Lung (tissue), 12 donors: ENCODE measurements around the gene ACER3. TPM values are rescaled to one million over a fixed set of nuclear protein-coding genes. Genes with fewer than 3 reads are reported as not detected.

Experiments used
- ATAC-seq: fragments of 200-7000 bp; cut with Tn5 transposase; one replicate; pipeline ENCODE4 v1.9.1; 2020; ENCODE audit warnings: moderate number of reproducible peaks; ENCODE audit not compliant: insufficient read depth, low FRiP score
- DNase-seq, 3 donors: peaks; one replicate each; pipeline ENCODE4 v3.0.0-alpha.2; 2013 to 2017
- H3K27ac ChIP-seq, 2 donors: one replicate each; pipeline ENCODE4 v1.5.1; 2013; ENCODE audit warnings: mild to moderate bottlenecking in 2 of 2, moderate library complexity in 2 of 2, control low read depth in 1 of 2, inconsistent platforms in 1 of 2, low read depth in 1 of 2, low read length in 1 of 2
- H3K27me3 ChIP-seq, 3 donors: one replicate each; pipeline ENCODE4 v1.5.1; 2013; ENCODE audit warnings: low read length in 2 of 3; ENCODE audit not compliant: control insufficient read depth in 3 of 3, insufficient read depth in 3 of 3
- H3K36me3 ChIP-seq, 4 donors: one replicate each; pipeline ENCODE4 v1.5.1; 2013; ENCODE audit warnings: low read length in 4 of 4, mild to moderate bottlenecking in 1 of 4, moderate library complexity in 1 of 4; ENCODE audit not compliant: control insufficient read depth in 4 of 4, insufficient read depth in 4 of 4
- H3K4me1 ChIP-seq, 5 donors: one replicate each; pipeline ENCODE4 v1.5.1; 2013; ENCODE audit warnings: low read length in 5 of 5, mild to moderate bottlenecking in 2 of 5, moderate library complexity in 1 of 5; ENCODE audit not compliant: control insufficient read depth in 5 of 5, insufficient read depth in 5 of 5
- H3K4me3 ChIP-seq: one replicate; pipeline ENCODE4 v1.5.1; 2013; ENCODE audit warnings: mild to moderate bottlenecking, control low read depth, moderate library complexity
- H3K9ac ChIP-seq, 2 donors: one replicate each; pipeline ENCODE4 v1.5.1; 2013; ENCODE audit warnings: low read length in 2 of 2, control low read depth in 1 of 2; ENCODE audit not compliant: insufficient read depth in 1 of 2
- H3K9me3 ChIP-seq, 4 donors: one replicate each; pipeline ENCODE4 v1.5.1; 2013; ENCODE audit warnings: low read length in 3 of 4, mild to moderate bottlenecking in 1 of 4, moderate library complexity in 1 of 4; ENCODE audit not compliant: control insufficient read depth in 4 of 4, insufficient read depth in 3 of 4
- WGBS, 2 donors: extraction: QIAGEN DNeasy Blood & Tissue Kit; methylation state at CpG; one replicate each; pipeline ENCODE4 v1.1.7; 2013; 5-methylcytosine and 5-hydroxymethylcytosine counted together
- polyA plus RNA-seq, 2 donors: library from polyadenylated mRNA; stranded (reverse); fragments of 200-250 nt; gene quantifications; one replicate each; pipeline ENCODE4 v1.2.1, GENCODE V29; 2013
- total RNA-seq, 2 donors: library from RNA; depleted of rRNA in 1 of 2; stranded (reverse); fragments of >200 nt in 1 of 2; gene quantifications; one replicate each; pipeline ENCODE4 v1.2.1, GENCODE V29; 2014 to 2021
- TF ChIP-seq, protein P1 (sequence below): IDR thresholded peaks from 2 replicates; pipeline ENCODE4 v1.5.1; 2012; ENCODE audit warnings: mild to moderate bottlenecking; ENCODE audit errors: control extremely low read depth, extremely low read depth
- donor health status: control.
- donor health status: control.
- donor health status: Bipolar disorder and iron deficiency.
- donor health status: healthy.
- donor health status: DM: yes; HTN: yes; CAD: no.

The ACER3 gene
- total and polyA plus RNA-seq, 4 donors = 7.9 to 37.0 (median 12.7) TPM

DNA sequence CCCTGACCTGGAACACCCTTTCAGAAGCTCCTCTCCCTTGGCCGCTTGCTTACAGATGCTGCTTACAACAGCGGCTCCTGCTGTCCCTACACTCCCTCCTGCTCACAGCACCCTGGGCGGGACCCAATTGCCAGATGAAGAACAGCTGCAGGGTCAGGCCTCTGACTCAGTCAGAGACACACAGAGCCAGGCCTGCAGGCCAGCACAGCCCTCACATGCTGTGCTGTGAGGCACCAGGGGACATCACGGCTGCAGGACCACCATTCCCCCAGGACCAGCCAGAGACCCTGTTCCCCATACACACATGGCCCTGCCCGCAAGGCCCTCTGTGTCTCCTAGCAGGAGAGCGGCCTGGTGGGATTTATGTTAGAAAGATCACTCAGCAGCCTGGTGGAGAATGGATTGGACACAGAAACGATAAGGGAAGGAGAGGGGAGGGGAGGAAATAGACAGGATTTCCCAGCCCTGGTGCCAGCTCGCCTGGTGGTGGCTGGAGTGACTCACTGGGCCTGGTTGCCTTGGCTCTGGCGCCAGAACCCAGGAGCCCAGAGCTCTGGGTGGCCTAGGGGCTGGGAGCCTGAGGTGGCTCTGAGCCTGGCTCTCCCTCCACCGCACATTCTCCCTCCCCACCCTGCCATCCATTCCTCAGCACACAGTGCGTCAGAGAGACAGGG, 212.7 kb downstream of the ACER3 start:
- TF ChIP-seq, protein P1, sequence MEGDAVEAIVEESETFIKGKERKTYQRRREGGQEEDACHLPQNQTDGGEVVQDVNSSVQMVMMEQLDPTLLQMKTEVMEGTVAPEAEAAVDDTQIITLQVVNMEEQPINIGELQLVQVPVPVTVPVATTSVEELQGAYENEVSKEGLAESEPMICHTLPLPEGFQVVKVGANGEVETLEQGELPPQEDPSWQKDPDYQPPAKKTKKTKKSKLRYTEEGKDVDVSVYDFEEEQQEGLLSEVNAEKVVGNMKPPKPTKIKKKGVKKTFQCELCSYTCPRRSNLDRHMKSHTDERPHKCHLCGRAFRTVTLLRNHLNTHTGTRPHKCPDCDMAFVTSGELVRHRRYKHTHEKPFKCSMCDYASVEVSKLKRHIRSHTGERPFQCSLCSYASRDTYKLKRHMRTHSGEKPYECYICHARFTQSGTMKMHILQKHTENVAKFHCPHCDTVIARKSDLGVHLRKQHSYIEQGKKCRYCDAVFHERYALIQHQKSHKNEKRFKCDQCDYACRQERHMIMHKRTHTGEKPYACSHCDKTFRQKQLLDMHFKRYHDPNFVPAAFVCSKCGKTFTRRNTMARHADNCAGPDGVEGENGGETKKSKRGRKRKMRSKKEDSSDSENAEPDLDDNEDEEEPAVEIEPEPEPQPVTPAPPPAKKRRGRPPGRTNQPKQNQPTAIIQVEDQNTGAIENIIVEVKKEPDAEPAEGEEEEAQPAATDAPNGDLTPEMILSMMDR = no peak
- Histone ChIP-seq H3K27me3 (no peaks in the 10 kb centered on the region), H3K4me3 (no peak overlapping the region), H3K4me1 (peaks cover 0 to 28% (median 27%) of the 10 kb centered on the region in 5 donors), H3K36me3 (no peaks in the 10 kb centered on the region), H3K27ac (peak overlapping the region; percentile 43 to 61), H3K9ac (peak overlapping the region; percentile 34 to 71), H3K9me3 (no peaks in the 10 kb centered on the region)
- WGBS, 2 donors = 52 to 71% methylated on average over 11 of the region's 11 CpGs
- ATAC-seq (peak; percentile 78), DNase-seq (peak; percentile 88 to 95 (median 94))

DNA sequence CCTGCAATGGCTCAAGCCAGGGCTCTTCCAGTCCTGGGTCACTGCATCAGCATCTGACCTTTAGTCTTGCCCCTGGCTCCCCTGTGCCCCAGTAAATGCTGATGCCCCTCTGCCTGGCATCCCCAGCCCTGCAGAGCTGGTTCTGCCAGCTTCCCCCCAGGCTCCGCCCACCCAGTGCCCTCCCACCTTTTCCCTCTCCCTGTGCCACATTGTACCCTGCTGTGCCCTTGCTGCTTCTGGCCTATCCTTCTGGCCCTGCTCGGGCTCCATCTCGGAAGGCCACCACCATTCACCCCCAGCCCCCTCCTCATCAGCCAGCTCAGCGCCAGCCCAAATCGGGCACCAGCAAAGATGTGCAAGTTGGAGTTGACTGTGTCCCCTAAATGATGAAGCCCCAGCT, 213.5 kb downstream of the ACER3 start:
- H3K27ac ChIP-seq = peak overlapping the region in 1 of 2 donors; percentile 61
- DNase-seq (peak in 1 of 3 donors; percentile 11), ATAC-seq (no peak)
- no peaks in the 10 kb centered on the region for H3K36me3 ChIP-seq
- TF ChIP-seq, protein P1 = no peak
- no peak overlapping the region for H3K4me3 ChIP-seq
- H3K9ac ChIP-seq = peak overlapping the region in 1 of 2 donors; percentile 71
- no peaks in the 10 kb centered on the region for H3K27me3 ChIP-seq
- no peaks in the 10 kb centered on the region for H3K9me3 ChIP-seq
- H3K4me1 ChIP-seq = peaks cover 0 to 28% (median 23%) of the 10 kb centered on the region in 5 donors
- 85 to 91% methylated on average over 5 of the region's 5 CpGs for WGBS, 2 donors

DNA sequence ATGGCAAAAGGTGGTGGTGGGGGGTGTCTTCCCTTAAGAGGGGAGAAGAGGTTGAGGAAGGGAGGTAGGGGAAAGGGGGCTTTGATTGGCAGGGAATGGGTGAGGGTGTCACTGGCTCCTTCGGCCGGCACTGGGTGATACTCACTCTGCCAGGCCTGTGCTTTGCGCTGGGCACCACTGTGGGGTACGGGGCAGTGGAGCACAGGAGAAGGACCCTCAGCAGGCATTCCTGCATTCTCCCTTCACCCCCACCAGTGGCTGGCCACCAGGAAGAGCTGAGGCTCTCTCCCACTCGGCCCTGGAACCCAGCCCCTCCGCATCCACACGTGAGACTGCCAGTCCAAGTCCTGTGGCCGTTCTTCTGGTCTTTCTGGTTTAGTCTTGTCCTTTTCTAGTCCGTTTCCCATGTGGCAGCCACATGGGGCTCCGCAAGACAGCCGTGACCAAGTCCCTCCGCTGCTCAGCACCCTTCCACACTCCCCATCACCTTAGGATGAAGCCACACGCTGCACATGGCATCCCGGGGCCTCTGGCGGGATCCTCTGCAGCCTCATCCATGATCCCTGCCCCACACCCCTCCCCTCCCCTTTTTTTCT, 214.0 kb downstream of the ACER3 start:
- peaks cover 0 to 28% (median 23%) of the 10 kb centered on the region in 5 donors for H3K4me1 ChIP-seq
- H3K36me3 ChIP-seq = no peaks in the 10 kb centered on the region
- peak overlapping the region in 1 of 2 donors; percentile 61 for H3K27ac ChIP-seq
- ATAC-seq = no peak
- no peak overlapping the region for H3K9ac ChIP-seq
- TF ChIP-seq, protein P1 = no peak
- no peaks in the 10 kb centered on the region for H3K9me3 ChIP-seq
- 75 to 86% methylated on average over 14 to 15 of the region's 15 CpGs for WGBS, 2 donors
- H3K4me3 ChIP-seq = no peak overlapping the region
- H3K27me3 ChIP-seq = no peaks in the 10 kb centered on the region
- DNase-seq = peak in 2 of 3 donors; percentile 14 to 29
